ENCODE data around the gene SOX5. TPM values are rescaled to one million over a fixed set of nuclear protein-coding genes. Genes with fewer than 3 reads are reported as not detected.

The SOX5 gene
- total RNA-seq, result 1 to 10 TPM in 1 of 2 experiments, under 1 TPM in 1; 0.88 to 1.1 TPM

- H3K36me3 Mint-ChIP-seq (ENCODE audit: low read depth), result no peaks in the 10 kb centered on the region
- POLR2A ChIA-PET, result no interaction called here
- no peak for DNase-seq
- H3K4me3 Mint-ChIP-seq, result no peak within 1 kb of the TSS
- H3K4me1 Mint-ChIP-seq, result no peaks in the 10 kb centered on the region
- ATAC-seq, result peak; percentile 26
- H3K27ac Mint-ChIP-seq, result no peak within 1 kb of the TSS
- intact Hi-C loops (cut with DNase I, micrococcal nuclease), result no loop called here
- no peaks in the 10 kb centered on the region for H3K9me3 Mint-ChIP-seq (ENCODE audit: low read depth)
- CTCF ChIA-PET, result interaction anchor here (0.6 kb wide), 1 partner anchor 100 kb away, joined by 3 read pairs; no protein-coding TSS in a partner anchor
- peaks cover 3% of the 10 kb centered on the region for H3K27me3 Mint-ChIP-seq
These were observed at the start of gene SOX5 for GRCh38 chr12:23949348-23950209. SOX5 (minus strand) TSS chr12:23949670; CDS start chr12:23949601, 69 bp downstream.

- Mint-ChIP-seq H3K27ac (no peak overlapping the region), H3K36me3 (ENCODE audit: low read depth) (no peaks in the 10 kb centered on the region), H3K27me3 (no peaks in the 10 kb centered on the region), H3K9me3 (ENCODE audit: low read depth) (peaks cover 2% of the 10 kb centered on the region), H3K4me1 (no peaks in the 10 kb centered on the region), H3K4me3 (no peak overlapping the region)
- DNase-seq, result no peak
- intact Hi-C loops (cut with DNase I, micrococcal nuclease), result no loop called here
- CTCF ChIA-PET, result no interaction called here
- ATAC-seq, result no peak
- POLR2A ChIA-PET, result no interaction called here
These were observed 37.6 kb upstream of the SOX5 start for GRCh38 chr12:23987046-23987445.

GRCh38 chr12:23980826-23981225 is 31.4 kb upstream of the SOX5 start:
- POLR2A ChIA-PET, result no interaction called here
- CTCF ChIA-PET, result no interaction called here
- no peak overlapping the region for H3K4me3 Mint-ChIP-seq
- H3K9me3 Mint-ChIP-seq (ENCODE audit: low read depth), result no peaks in the 10 kb centered on the region
- no peak for ATAC-seq
- intact Hi-C loops (cut with DNase I, micrococcal nuclease), result no loop called here
- H3K27ac Mint-ChIP-seq, result no peak overlapping the region
- H3K4me1 Mint-ChIP-seq, result no peaks in the 10 kb centered on the region
- DNase-seq, result no peak
- no peaks in the 10 kb centered on the region for H3K36me3 Mint-ChIP-seq (ENCODE audit: low read depth)
- H3K27me3 Mint-ChIP-seq, result no peaks in the 10 kb centered on the region

GRCh38 chr12:23964812-23965211 is 15.3 kb upstream of the SOX5 start:
- Mint-ChIP-seq H3K4me3 (no peak overlapping the region), H3K36me3 (ENCODE audit: low read depth) (no peaks in the 10 kb centered on the region), H3K4me1 (no peaks in the 10 kb centered on the region), H3K27me3 (no peaks in the 10 kb centered on the region), H3K27ac (no peak overlapping the region), H3K9me3 (ENCODE audit: low read depth) (no peaks in the 10 kb centered on the region)
- ATAC-seq, result no peak
- DNase-seq, result no peak
- POLR2A ChIA-PET, result no interaction called here
- CTCF ChIA-PET, result no interaction called here
- intact Hi-C loops (cut with DNase I, micrococcal nuclease), result no loop called here

DNA sequence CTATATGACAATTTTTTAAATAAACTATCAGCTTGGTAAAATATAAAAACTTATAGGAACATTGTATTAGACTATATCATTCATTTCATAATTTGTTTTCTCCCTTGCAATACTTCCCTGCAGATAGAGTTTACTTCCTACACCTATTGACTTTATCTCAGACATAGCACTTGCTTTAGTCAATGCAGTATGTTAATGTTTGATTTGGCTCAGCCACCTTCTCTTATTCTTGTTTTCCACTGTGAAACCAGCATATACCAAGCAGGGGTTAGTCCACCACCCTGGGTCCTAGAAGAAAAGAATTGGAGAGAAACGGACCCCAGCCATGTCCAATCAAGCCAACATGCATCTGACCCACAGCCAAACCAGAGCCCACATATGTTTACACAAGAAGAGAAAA is 10.4 kb upstream of the SOX5 start:
- H3K36me3 Mint-ChIP-seq (ENCODE audit: low read depth), result no peaks in the 10 kb centered on the region
- POLR2A ChIA-PET, result no interaction called here
- ATAC-seq (no peak), DNase-seq (no peak)
- no peak overlapping the region for H3K4me3 Mint-ChIP-seq
- CTCF ChIA-PET, result interaction anchor here (2.2 kb wide), 1 partner anchor 10 kb away, joined by 4 read pairs; no protein-coding TSS in a partner anchor
- H3K27ac Mint-ChIP-seq, result no peak overlapping the region
- H3K4me1 Mint-ChIP-seq, result no peaks in the 10 kb centered on the region
- intact Hi-C loops (cut with DNase I, micrococcal nuclease), result no loop called here
- no peaks in the 10 kb centered on the region for H3K27me3 Mint-ChIP-seq
- no peaks in the 10 kb centered on the region for H3K9me3 Mint-ChIP-seq (ENCODE audit: low read depth)

- DNase-seq (no peak), ATAC-seq (no peak)
- intact Hi-C loops (cut with DNase I, micrococcal nuclease), result no loop called here
- no peaks in the 10 kb centered on the region for H3K36me3 Mint-ChIP-seq (ENCODE audit: low read depth)
- CTCF ChIA-PET, result no interaction called here
- no peaks in the 10 kb centered on the region for H3K9me3 Mint-ChIP-seq (ENCODE audit: low read depth)
- no peak overlapping the region for H3K27ac Mint-ChIP-seq
- H3K4me3 Mint-ChIP-seq, result no peak overlapping the region
- no peaks in the 10 kb centered on the region for H3K4me1 Mint-ChIP-seq
- POLR2A ChIA-PET, result no interaction called here
- H3K27me3 Mint-ChIP-seq, result no peaks in the 10 kb centered on the region
These were observed 4.9 kb upstream of the SOX5 start for GRCh38 chr12:23954332-23954731.

DNA sequence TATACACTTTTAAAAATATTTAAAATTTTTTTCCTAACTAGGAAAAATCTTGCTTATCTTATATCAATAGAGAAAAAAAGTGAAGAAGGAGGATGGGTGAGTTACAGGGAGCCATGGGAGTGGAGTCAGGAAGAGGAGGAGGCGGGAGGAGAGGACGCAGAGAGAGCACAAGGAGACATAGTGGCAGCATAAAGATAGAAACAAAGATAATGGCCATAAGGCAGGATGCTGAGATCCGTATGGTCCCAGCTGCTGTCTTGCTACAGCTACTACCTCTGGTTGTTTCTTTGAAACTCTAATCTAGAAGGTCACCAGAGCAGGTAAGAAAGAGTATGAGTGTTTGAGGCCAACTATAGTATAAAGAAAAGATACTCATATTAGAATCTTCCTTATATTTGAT is 2.6 kb upstream of the SOX5 start:
- ATAC-seq (no peak), DNase-seq (no peak)
- intact Hi-C loops (cut with DNase I, micrococcal nuclease), result no loop called here
- CTCF ChIA-PET, result no interaction called here
- no peaks in the 10 kb centered on the region for H3K36me3 Mint-ChIP-seq (ENCODE audit: low read depth)
- no peak overlapping the region for H3K27ac Mint-ChIP-seq
- H3K27me3 Mint-ChIP-seq, result no peaks in the 10 kb centered on the region
- no peak overlapping the region for H3K4me3 Mint-ChIP-seq
- H3K9me3 Mint-ChIP-seq (ENCODE audit: low read depth), result no peaks in the 10 kb centered on the region
- H3K4me1 Mint-ChIP-seq, result no peaks in the 10 kb centered on the region
- POLR2A ChIA-PET, result no interaction called here

GRCh38 chr12:23950775-23951451 is 1.4 kb upstream of the SOX5 start:
- intact Hi-C loops (cut with DNase I, micrococcal nuclease), result no loop called here
- Mint-ChIP-seq H3K36me3 (ENCODE audit: low read depth) (no peaks in the 10 kb centered on the region), H3K4me1 (no peaks in the 10 kb centered on the region), H3K27ac (no peak overlapping the region), H3K27me3 (peaks cover 3% of the 10 kb centered on the region), H3K9me3 (ENCODE audit: low read depth) (no peaks in the 10 kb centered on the region), H3K4me3 (no peak overlapping the region)
- POLR2A ChIA-PET, result no interaction called here
- DNase-seq (no peak), ATAC-seq (no peak)
- CTCF ChIA-PET, result no interaction called here

DNA sequence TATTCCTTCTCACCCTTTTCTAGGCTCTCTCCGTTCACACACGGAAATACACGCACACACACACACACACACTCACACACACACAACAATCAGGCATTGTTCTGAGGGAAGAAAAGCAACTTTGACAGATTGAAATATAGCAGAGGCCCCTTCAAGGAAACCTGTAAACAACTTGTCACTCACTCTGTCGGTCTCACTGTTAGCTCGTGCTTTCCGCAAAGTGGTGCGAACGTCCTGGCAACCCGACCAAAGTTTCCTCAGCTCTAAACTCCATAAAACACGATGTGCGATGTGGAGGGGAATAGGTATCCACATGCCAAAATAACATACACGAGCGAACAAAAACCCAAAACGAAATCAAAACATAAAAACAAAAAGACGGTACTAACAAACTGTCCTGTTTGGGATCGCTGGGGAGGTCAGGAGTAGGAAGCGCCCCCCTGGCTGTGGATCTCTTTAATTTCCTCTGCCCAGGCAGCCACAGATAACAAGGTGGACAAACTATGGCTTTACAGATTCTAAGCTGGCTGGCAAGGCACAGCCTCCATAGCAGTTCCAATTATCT is 822 bp upstream of the SOX5 start:
- H3K36me3 Mint-ChIP-seq (ENCODE audit: low read depth), result no peaks in the 10 kb centered on the region
- DNase-seq (peak; percentile 5), ATAC-seq (no peak)
- no peak overlapping the region for H3K27ac Mint-ChIP-seq
- H3K4me3 Mint-ChIP-seq, result no peak overlapping the region
- ChIA-PET CTCF (interaction anchor here (0.6 kb wide), 1 partner anchor 99 kb away, joined by 3 read pairs; no protein-coding TSS in a partner anchor), POLR2A (no interaction called here)
- intact Hi-C loops (cut with DNase I, micrococcal nuclease), result no loop called here
- H3K9me3 Mint-ChIP-seq (ENCODE audit: low read depth), result no peaks in the 10 kb centered on the region
- H3K27me3 Mint-ChIP-seq, result peaks cover 3% of the 10 kb centered on the region
- H3K4me1 Mint-ChIP-seq, result no peaks in the 10 kb centered on the region

DNA sequence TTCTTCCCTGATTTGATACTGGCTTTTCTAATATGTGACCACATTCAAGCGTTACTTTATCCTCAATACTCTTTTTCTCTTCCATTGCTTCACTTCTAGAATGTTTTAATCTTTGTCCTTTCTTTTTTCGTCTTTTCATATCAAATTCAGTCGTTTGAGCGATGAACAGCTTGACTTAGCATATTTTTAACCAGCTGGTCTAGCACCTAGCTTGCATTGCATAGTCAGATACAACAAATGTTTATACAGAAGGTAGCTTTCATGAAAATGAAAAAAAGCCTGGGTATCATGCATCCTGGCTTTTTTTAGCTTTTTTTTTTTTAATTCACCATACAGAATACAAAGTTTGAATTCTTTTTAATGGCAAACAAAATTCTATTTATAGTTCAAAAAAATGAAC is 1.2 kb downstream of the SOX5 start:
- POLR2A ChIA-PET, result no interaction called here
- ATAC-seq (no peak), DNase-seq (no peak)
- no peaks in the 10 kb centered on the region for H3K9me3 Mint-ChIP-seq (ENCODE audit: low read depth)
- intact Hi-C loops (cut with DNase I, micrococcal nuclease), result no loop called here
- CTCF ChIA-PET, result interaction anchor here (0.6 kb wide), 1 partner anchor 281 kb away, joined by 3 read pairs; no protein-coding TSS in a partner anchor
- peaks cover 3% of the 10 kb centered on the region for H3K27me3 Mint-ChIP-seq
- H3K4me3 Mint-ChIP-seq, result no peak overlapping the region
- H3K36me3 Mint-ChIP-seq (ENCODE audit: low read depth), result no peaks in the 10 kb centered on the region
- no peaks in the 10 kb centered on the region for H3K4me1 Mint-ChIP-seq
- H3K27ac Mint-ChIP-seq, result no peak overlapping the region

- ATAC-seq (no peak), DNase-seq (no peak)
- Mint-ChIP-seq H3K9me3 (ENCODE audit: low read depth) (no peaks in the 10 kb centered on the region), H3K36me3 (ENCODE audit: low read depth) (no peaks in the 10 kb centered on the region), H3K4me1 (no peaks in the 10 kb centered on the region), H3K27ac (no peak overlapping the region), H3K4me3 (no peak overlapping the region), H3K27me3 (peaks cover 3% of the 10 kb centered on the region)
- CTCF ChIA-PET, result no interaction called here
- POLR2A ChIA-PET, result no interaction called here
- intact Hi-C loops (cut with DNase I, micrococcal nuclease), result no loop called here
These were observed 2.1 kb downstream of the SOX5 start for GRCh38 chr12:23947395-23947794.

- no peak for ATAC-seq
- H3K4me3 Mint-ChIP-seq, result no peak overlapping the region
- intact Hi-C loops (cut with DNase I, micrococcal nuclease), result no loop called here
- H3K9me3 Mint-ChIP-seq (ENCODE audit: low read depth), result no peaks in the 10 kb centered on the region
- POLR2A ChIA-PET, result no interaction called here
- CTCF ChIA-PET, result no interaction called here
- DNase-seq, result no peak
- no peaks in the 10 kb centered on the region for H3K4me1 Mint-ChIP-seq
- peaks cover 3% of the 10 kb centered on the region for H3K27me3 Mint-ChIP-seq
- H3K27ac Mint-ChIP-seq, result no peak overlapping the region
- no peaks in the 10 kb centered on the region for H3K36me3 Mint-ChIP-seq (ENCODE audit: low read depth)
These were observed 4.2 kb downstream of the SOX5 start for GRCh38 chr12:23945249-23945648.

Measured in activated CD4-positive, alpha-beta T cell treated with anti-CD3 and anti-CD28 coated beads for 36 hours (primary cell).